Keratinocyte (primary cell): ENCODE results near the gene FAM161A. TPM values are rescaled to one million over a fixed set of nuclear protein-coding genes. Genes with fewer than 3 reads are reported as not detected.

Experiments used
- DNase-seq: peaks from one replicate; pipeline ENCODE4 v3.0.0-alpha.2; 2011; ENCODE audit warnings: low read depth, missing footprints, low spot score
- FAIRE-seq: peaks from 2 replicates; lab custom pipeline; 2011; peaks lifted over from hg19 to GRCh38; lab: Jason Lieb, UNC
- H2AFZ ChIP-seq: 2 replicates; pipeline ENCODE4 v1.6.0; 2012; ENCODE audit warnings: low read length, control low read depth, inconsistent platforms; ENCODE audit not compliant: control insufficient read depth
- H3K27ac ChIP-seq: 2 replicates; pipeline ENCODE4 v1.5.1; 2011; ENCODE audit warnings: low read length; ENCODE audit not compliant: control insufficient read depth, insufficient read depth
- H3K27me3 ChIP-seq: 3 replicates; pipeline ENCODE4 v1.6.0; 2011; ENCODE audit warnings: low read length; ENCODE audit not compliant: control insufficient read depth, insufficient read depth; ENCODE audit errors: extremely low read depth
- H3K36me3 ChIP-seq, 2 experiments: 2 replicates in 1 of 2; 3 replicates in 1 of 2; pipeline ENCODE4 v1.5.1; 2011; ENCODE audit warnings: low read length in 2 of 2, mild to moderate bottlenecking in 1 of 2; ENCODE audit not compliant: control insufficient read depth in 2 of 2, insufficient read depth in 2 of 2; ENCODE audit errors: extremely low read depth in 1 of 2
- H3K4me1 ChIP-seq: 3 replicates; pipeline ENCODE4 v1.5.1; 2011; ENCODE audit warnings: low read length; ENCODE audit not compliant: control insufficient read depth, insufficient read depth; ENCODE audit errors: extremely low read depth
- H3K4me2 ChIP-seq: 3 replicates; pipeline ENCODE4 v1.6.0; 2011; ENCODE audit warnings: low read depth, low read length; ENCODE audit not compliant: control insufficient read depth, insufficient read depth; ENCODE audit errors: extremely low read depth
- H3K4me3 ChIP-seq, 3 experiments: fragments of 200-600 bp in 1 of 3; sonication (generic) in 1 of 3; 2 replicates in 2 of 3; 3 replicates in 1 of 3; pipeline ENCODE4 v1.5.1; 2011 to 2016; ENCODE audit warnings: low read length in 3 of 3, mild to moderate bottlenecking in 3 of 3, control low read depth in 2 of 3, inconsistent platforms in 1 of 3, low read depth in 1 of 3, mixed read lengths in 1 of 3, mixed run types in 1 of 3, moderate library complexity in 1 of 3; ENCODE audit not compliant: control insufficient read depth in 2 of 3, insufficient read depth in 2 of 3; ENCODE audit errors: extremely low read depth in 1 of 3
- H3K79me2 ChIP-seq: 2 replicates; pipeline ENCODE4 v1.6.0; 2012; ENCODE audit warnings: low read length; ENCODE audit not compliant: control insufficient read depth, insufficient read depth
- H3K9ac ChIP-seq: 3 replicates; pipeline ENCODE4 v1.6.0; 2011; ENCODE audit warnings: low read length; ENCODE audit not compliant: control insufficient read depth, insufficient read depth; ENCODE audit errors: extremely low read depth
- H3K9me1 ChIP-seq: 3 replicates; pipeline ENCODE4 v1.6.0; 2011; ENCODE audit warnings: low read length; ENCODE audit not compliant: control insufficient read depth, insufficient read depth; ENCODE audit errors: extremely low read depth
- H3K9me3 ChIP-seq: 2 replicates; pipeline ENCODE4 v1.5.1; 2012; ENCODE audit warnings: low read depth, low read length; ENCODE audit not compliant: control insufficient read depth
- H4K20me1 ChIP-seq: 3 replicates; pipeline ENCODE4 v1.6.0; 2011; ENCODE audit warnings: low read length; ENCODE audit not compliant: control insufficient read depth, insufficient read depth; ENCODE audit errors: extremely low read depth
- EZH2 ChIP-seq: IDR thresholded peaks from one replicate; pipeline ENCODE4 v1.6.1; 2012; ENCODE audit warnings: inconsistent platforms, mild to moderate bottlenecking, low read length, moderate library complexity
- dilution Hi-C: fragments of 300-500 bp; cut with MboI; formaldehyde crosslinking; loops from one replicate; pipeline ENCODE4 v1.7.0; 2020; ENCODE audit warnings: low sequenced_read_pairs; ENCODE audit not compliant: extremely low pct_ligation_motif_present
- polyA plus RNA-seq, 5 experiments: library from polyadenylated mRNA; depleted of rRNA in 3 of 5; stranded (reverse) in 3 of 5; stranded (forward) in 1 of 5; unstranded in 1 of 5; fragments of >200 nt; gene quantifications; 1 replicate in 1 of 5; 2 replicates in 3 of 5; 3 replicates in 1 of 5; pipeline versions ENCODE4 v1.2.1 to v1.2.3, GENCODE V29; 2011 to 2012; ENCODE audit warnings: missing spikeins in 2 of 5, low read depth in 1 of 5, low replicate concordance in 1 of 5
- TF ChIP-seq, protein P1 (sequence below), 3 experiments: IDR thresholded peaks in 1 of 3; conservative IDR thresholded peaks in 1 of 3; optimal IDR thresholded peaks in 1 of 3; 2 replicates in 2 of 3; 3 replicates in 1 of 3; pipeline versions ENCODE3 to v1.5.1; 2011; ENCODE audit warnings: low read length in 3 of 3, mild to moderate bottlenecking in 3 of 3, moderate library complexity in 2 of 3, control low read depth in 1 of 3, inconsistent platforms in 1 of 3; ENCODE audit not compliant: insufficient read depth in 2 of 3; ENCODE audit errors: extremely low read depth in 1 of 3

Gene FAM161A
- polyA plus RNA-seq, 1 donor (not counting 4 experiments of a cell fraction or from before 2014, with no cell fraction given) = 2.1 TPM

GRCh38 chr2:61834893-61835292 is 19.0 kb downstream of the FAM161A start:
- Histone ChIP-seq H3K4me1 (no peaks in the 10 kb centered on the region), H3K27me3 (no peaks in the 10 kb centered on the region), H3K4me3 (no peak overlapping the region), H3K27ac (no peak overlapping the region), H3K9me1 (no peaks in the 10 kb centered on the region), H3K9me3 (no peaks in the 10 kb centered on the region), H3K9ac (no peak overlapping the region), H4K20me1 (no peaks in the 10 kb centered on the region), H3K4me2 (no peak overlapping the region), H2AFZ (no peak overlapping the region), H3K36me3 (no peaks in the 10 kb centered on the region), H3K79me2 (no peaks in the 10 kb centered on the region)
- DNase-seq = no peak
- no peak for FAIRE-seq
- dilution Hi-C loops = no loop called here
- no peak for TF ChIP-seq EZH2

DNA sequence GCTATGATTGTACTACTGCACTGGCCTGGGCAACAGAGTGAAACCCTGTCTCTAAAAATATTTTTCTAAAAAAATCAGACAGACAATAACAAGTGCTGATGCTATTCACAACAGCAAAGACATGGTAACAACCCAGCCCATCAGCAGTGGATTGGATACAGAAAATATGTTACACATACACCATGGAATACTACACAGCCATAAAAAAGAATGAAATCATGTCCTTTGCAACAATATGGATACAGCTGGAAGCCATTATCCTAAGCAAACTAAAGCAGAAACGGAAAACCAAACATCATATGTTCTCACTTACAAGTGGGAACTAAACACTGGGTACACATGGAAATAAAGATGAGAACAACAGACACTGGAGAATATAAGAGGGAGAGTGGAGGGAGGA is 19.9 kb downstream of the FAM161A start:
- H3K27ac ChIP-seq = no peak overlapping the region
- FAIRE-seq (no peak), DNase-seq (no peak)

More for the DNA sequence above, 19.9 kb downstream of the FAM161A start:
- Histone ChIP-seq H3K4me2 (no peak overlapping the region), H3K9me3 (no peaks in the 10 kb centered on the region), H3K4me3 (no peak overlapping the region), H3K9me1 (no peaks in the 10 kb centered on the region), H3K79me2 (no peaks in the 10 kb centered on the region), H3K9ac (no peak overlapping the region), H4K20me1 (no peaks in the 10 kb centered on the region), H3K36me3 (no peaks in the 10 kb centered on the region), H3K4me1 (no peaks in the 10 kb centered on the region), H3K27me3 (no peaks in the 10 kb centered on the region), H2AFZ (no peak overlapping the region)
- dilution Hi-C loops = no loop called here
- TF ChIP-seq EZH2 = no peak
- TF ChIP-seq, protein P1, sequence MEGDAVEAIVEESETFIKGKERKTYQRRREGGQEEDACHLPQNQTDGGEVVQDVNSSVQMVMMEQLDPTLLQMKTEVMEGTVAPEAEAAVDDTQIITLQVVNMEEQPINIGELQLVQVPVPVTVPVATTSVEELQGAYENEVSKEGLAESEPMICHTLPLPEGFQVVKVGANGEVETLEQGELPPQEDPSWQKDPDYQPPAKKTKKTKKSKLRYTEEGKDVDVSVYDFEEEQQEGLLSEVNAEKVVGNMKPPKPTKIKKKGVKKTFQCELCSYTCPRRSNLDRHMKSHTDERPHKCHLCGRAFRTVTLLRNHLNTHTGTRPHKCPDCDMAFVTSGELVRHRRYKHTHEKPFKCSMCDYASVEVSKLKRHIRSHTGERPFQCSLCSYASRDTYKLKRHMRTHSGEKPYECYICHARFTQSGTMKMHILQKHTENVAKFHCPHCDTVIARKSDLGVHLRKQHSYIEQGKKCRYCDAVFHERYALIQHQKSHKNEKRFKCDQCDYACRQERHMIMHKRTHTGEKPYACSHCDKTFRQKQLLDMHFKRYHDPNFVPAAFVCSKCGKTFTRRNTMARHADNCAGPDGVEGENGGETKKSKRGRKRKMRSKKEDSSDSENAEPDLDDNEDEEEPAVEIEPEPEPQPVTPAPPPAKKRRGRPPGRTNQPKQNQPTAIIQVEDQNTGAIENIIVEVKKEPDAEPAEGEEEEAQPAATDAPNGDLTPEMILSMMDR (optimal IDR thresholded peaks at IDR 0.05 in 1 of 3, IDR thresholded peaks at IDR 0.05 in 1 of 3, conservative IDR thresholded peaks at IDR 0.05 in 1 of 3; ENCODE audit: extremely low read depth in 1 of 3, insufficient read depth in 2 of 3, low read length in 3 of 3) = no peak
